ENCODE measurements around the gene GPR37. TPM values are rescaled to one million over a fixed set of nuclear protein-coding genes. Genes with fewer than 3 reads are reported as not detected.

GPR37 gene
- total RNA-seq, 4 donors from 2014 or later = 0.53 to 1.1 TPM; not detected in 2

DNA sequence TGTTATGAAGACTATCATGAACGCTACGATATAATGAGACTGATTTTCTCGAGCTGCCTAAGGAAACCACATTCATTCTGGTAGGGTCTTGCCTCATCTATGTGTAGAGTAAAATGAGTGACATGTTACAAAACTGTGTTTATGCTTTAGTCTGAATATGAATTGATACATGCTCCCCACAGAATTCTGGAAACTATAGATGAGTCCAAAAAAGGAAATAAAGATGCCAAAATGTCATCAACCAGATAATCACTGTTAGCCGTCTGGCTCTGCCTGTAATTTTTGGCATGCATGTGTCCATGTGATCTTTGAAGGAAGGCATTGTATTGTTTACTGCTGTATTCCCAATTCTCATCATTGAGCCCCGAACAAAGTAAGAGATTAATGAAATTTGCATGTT, 42.6 kb upstream of the GPR37 start:
- Histone ChIP-seq H3K36me3 (no peaks in the 10 kb centered on the region), H3K4me3 (no peak overlapping the region), H3K27me3 (no peaks in the 10 kb centered on the region), H3K27ac (no peak overlapping the region), H3K9me3 (no peaks in the 10 kb centered on the region), H3K4me1 (no peaks in the 10 kb centered on the region)
- no peak for DNase-seq
- TF ChIP-seq, protein P1, sequence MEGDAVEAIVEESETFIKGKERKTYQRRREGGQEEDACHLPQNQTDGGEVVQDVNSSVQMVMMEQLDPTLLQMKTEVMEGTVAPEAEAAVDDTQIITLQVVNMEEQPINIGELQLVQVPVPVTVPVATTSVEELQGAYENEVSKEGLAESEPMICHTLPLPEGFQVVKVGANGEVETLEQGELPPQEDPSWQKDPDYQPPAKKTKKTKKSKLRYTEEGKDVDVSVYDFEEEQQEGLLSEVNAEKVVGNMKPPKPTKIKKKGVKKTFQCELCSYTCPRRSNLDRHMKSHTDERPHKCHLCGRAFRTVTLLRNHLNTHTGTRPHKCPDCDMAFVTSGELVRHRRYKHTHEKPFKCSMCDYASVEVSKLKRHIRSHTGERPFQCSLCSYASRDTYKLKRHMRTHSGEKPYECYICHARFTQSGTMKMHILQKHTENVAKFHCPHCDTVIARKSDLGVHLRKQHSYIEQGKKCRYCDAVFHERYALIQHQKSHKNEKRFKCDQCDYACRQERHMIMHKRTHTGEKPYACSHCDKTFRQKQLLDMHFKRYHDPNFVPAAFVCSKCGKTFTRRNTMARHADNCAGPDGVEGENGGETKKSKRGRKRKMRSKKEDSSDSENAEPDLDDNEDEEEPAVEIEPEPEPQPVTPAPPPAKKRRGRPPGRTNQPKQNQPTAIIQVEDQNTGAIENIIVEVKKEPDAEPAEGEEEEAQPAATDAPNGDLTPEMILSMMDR (IDR thresholded peaks at IDR 0.05) = no peak
- no peak for TF ChIP-seq POLR2A (IDR thresholded peaks at IDR 0.05)

DNA sequence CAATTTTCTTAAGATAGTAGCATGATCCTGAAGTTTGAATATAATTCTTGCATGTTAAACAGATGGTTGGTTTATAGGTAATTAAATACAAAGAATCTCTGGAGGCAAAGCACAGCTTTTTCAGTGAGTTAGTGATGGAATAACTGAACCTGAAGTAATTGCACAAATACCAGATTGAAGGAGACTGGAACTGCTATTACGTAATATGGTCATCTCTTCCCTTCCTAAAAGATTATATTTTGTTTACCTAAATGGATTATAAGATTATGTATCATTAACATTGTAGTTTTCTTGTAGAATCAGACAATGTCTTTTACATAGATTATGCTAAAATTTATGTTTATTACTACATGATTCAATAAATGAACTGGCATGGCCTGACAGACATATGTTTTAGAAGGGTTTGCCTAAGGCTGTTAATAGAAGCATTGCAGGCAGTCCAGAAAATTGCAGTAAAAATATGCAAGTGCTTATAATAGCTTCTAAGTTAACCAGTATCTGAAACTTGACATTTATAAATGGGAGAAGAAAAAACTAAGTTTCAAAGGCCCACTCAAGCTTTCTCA, 35.8 kb upstream of the GPR37 start:
- no peak overlapping the region for H3K4me3 ChIP-seq
- no peaks in the 10 kb centered on the region for H3K27me3 ChIP-seq
- no peak overlapping the region for H3K27ac ChIP-seq
- H3K36me3 ChIP-seq = no peaks in the 10 kb centered on the region
- H3K9me3 ChIP-seq = no peaks in the 10 kb centered on the region
- DNase-seq = no peak
- H3K4me1 ChIP-seq = no peaks in the 10 kb centered on the region
- TF ChIP-seq, protein P1 (IDR thresholded peaks at IDR 0.05) = no peak
- no peak for TF ChIP-seq POLR2A (IDR thresholded peaks at IDR 0.05)

DNA sequence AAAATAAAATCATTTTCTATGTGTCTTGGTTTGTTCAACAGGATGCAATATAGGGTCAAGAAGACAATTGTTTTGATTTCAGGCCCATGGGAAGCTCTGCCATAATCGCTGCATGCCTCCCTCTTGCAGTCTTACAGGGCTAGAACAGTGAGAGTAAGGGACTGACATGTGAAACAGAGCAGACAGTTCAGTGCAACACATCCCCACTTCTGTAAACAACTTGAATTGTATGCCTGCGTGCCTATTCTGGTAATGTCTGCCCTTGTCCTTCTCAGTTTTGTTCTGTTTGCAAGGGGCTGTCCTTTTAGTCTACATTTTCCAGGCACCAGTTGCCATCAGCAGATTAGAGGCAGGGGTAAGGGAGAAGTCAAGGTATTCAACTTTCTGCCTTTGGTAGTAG, 34.8 kb upstream of the GPR37 start:
- Histone ChIP-seq H3K4me1 (no peaks in the 10 kb centered on the region), H3K9me3 (no peaks in the 10 kb centered on the region), H3K27me3 (no peaks in the 10 kb centered on the region), H3K27ac (no peak overlapping the region), H3K4me3 (no peak overlapping the region), H3K36me3 (no peaks in the 10 kb centered on the region)
- TF ChIP-seq POLR2A (IDR thresholded peaks at IDR 0.05) = no peak
- TF ChIP-seq, protein P1 (IDR thresholded peaks at IDR 0.05) = no peak
- DNase-seq = no peak

DNA sequence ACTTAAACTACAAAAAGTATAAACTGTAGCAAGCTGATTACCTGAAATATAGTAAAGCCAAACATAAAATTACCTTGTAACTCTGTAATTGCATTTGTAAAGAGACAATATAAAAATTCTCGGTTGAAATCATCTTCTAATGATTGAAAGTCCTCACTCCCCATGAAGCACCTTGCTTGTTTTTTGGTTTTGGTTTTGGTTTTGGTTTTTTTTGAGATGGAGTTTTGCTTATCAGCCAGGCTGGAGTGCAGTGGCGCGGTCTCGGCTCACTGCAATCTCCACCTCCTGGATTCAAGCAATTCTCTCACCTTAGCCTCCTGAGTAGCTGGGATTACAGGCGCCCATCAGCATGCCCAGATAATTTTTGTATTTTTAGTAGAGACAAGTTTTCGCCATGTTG, 33.9 kb upstream of the GPR37 start:
- Histone ChIP-seq H3K27ac (no peak overlapping the region), H3K4me3 (no peak overlapping the region), H3K4me1 (no peaks in the 10 kb centered on the region), H3K36me3 (no peaks in the 10 kb centered on the region), H3K9me3 (no peaks in the 10 kb centered on the region), H3K27me3 (no peaks in the 10 kb centered on the region)
- no peak for DNase-seq
- TF ChIP-seq, protein P1 (IDR thresholded peaks at IDR 0.05) = no peak
- no peak for TF ChIP-seq POLR2A (IDR thresholded peaks at IDR 0.05)

DNA sequence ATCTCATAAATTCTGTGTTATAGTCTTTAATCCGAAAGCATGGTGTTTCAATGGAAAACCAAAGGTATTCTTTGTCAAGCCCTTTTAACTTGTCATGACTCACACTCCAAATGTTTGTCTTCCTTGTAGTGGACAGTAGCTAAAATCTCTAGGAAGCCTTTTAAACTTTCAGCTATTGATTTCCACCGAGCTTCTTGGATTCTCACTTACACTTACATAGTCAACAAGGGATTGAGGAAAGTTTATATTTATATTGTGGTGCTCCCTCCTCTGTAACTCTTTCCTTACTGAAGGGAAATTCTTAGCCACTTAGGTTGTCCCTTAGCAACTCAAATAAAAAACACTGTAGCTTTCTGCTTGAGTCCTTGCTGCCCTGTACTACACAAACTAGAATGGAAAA, 31.2 kb upstream of the GPR37 start:
- Histone ChIP-seq H3K36me3 (no peaks in the 10 kb centered on the region), H3K9me3 (no peaks in the 10 kb centered on the region), H3K4me3 (no peak overlapping the region), H3K27me3 (no peaks in the 10 kb centered on the region), H3K27ac (no peak overlapping the region), H3K4me1 (no peaks in the 10 kb centered on the region)
- DNase-seq = no peak
- TF ChIP-seq POLR2A (IDR thresholded peaks at IDR 0.05) = no peak
- TF ChIP-seq, protein P1 (IDR thresholded peaks at IDR 0.05) = no peak

DNA sequence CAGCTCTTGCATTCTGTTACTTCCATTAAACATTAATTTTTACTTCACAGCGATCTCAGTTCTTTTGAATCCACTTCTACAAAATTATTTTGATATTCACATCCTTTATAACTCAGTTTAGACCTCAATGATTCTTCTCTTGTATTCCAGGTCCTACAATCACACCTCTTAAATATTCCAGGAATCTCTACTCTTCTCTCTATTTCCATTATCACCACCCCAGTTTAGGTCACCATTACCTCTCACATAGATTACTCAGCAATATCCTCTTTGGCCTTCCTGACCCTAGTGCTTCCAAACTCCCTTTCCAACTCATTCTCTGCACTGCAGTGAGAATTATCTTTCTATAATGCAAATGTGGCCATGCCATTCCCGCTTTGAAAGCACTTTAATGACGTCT, 27.1 kb upstream of the GPR37 start:
- Histone ChIP-seq H3K9me3 (no peaks in the 10 kb centered on the region), H3K27ac (no peak overlapping the region), H3K4me1 (no peaks in the 10 kb centered on the region), H3K27me3 (no peaks in the 10 kb centered on the region), H3K36me3 (no peaks in the 10 kb centered on the region), H3K4me3 (no peak overlapping the region)
- TF ChIP-seq, protein P1 (IDR thresholded peaks at IDR 0.05) = no peak
- no peak for TF ChIP-seq POLR2A (IDR thresholded peaks at IDR 0.05)
- no peak for DNase-seq

All from Peyer's patch (tissue), 4 donors.